H1 (cell line): ENCODE data around the gene SSRP1. TPM values are rescaled to one million over a fixed set of nuclear protein-coding genes. Genes with fewer than 3 reads are reported as not detected.

Experiments
- CTCF ChIA-PET: fragments of 300-600 bp; sonication (Branson Sonifier 250); formaldehyde crosslinking; loops from one replicate; lab custom pipeline; 2021; ENCODE audit not compliant: partially characterized antibody; lab: Charles Lee
- POLR2A ChIA-PET: fragments of 300-600 bp; sonication (Branson Sonifier 250); formaldehyde crosslinking; loops from one replicate; lab custom pipeline; 2021; ENCODE audit warnings: inconsistent platforms; ENCODE audit not compliant: partially characterized antibody; lab: Charles Lee
- DNase-seq, 2 experiments: peaks; one replicate each; pipeline versions ENCODE4 v3.0.0 to v3.0.0-alpha.2; 2010 to 2022; ENCODE audit warnings: low spot score in 2 of 2, low read depth in 1 of 2, mixed read lengths in 1 of 2
- FAIRE-seq: peaks from 2 replicates; lab custom pipeline; 2011; peaks lifted over from hg19 to GRCh38; lab: Jason Lieb, UNC
- H2AFZ ChIP-seq: 2 replicates; pipeline ENCODE4 v1.8.1; 2012; ENCODE audit warnings: low read length, inconsistent platforms
- H2AK5ac ChIP-seq: 2 replicates; pipeline ENCODE4 v1.6.1; 2013; ENCODE audit warnings: low read depth, low read length
- H2BK120ac ChIP-seq: replicated peaks from 2 replicates; pipeline ENCODE3; 2013; ENCODE audit warnings: low read depth, low read length, inconsistent platforms
- H2BK12ac ChIP-seq: 2 replicates; pipeline ENCODE4 v1.6.1; 2013; ENCODE audit warnings: low read depth, low read length
- H2BK15ac ChIP-seq: 2 replicates; pipeline ENCODE4 v1.6.1; 2013; ENCODE audit warnings: low read length
- H2BK20ac ChIP-seq: 2 replicates; pipeline ENCODE4 v1.6.1; 2013; ENCODE audit warnings: low read length
- H2BK5ac ChIP-seq: 2 replicates; pipeline ENCODE4 v1.6.1; 2013; ENCODE audit warnings: low read depth, low read length
- H3K14ac ChIP-seq: 2 replicates; pipeline ENCODE4 v1.6.1; 2013; ENCODE audit warnings: inconsistent platforms; ENCODE audit not compliant: insufficient read length
- H3K18ac ChIP-seq: 2 replicates; pipeline ENCODE4 v1.6.1; 2013; ENCODE audit warnings: low read length; ENCODE audit errors: extremely low read depth
- H3K23ac ChIP-seq: 2 replicates; pipeline ENCODE4 v1.6.1; 2013; ENCODE audit warnings: inconsistent platforms; ENCODE audit not compliant: insufficient read length
- H3K23me2 ChIP-seq: 2 replicates; pipeline ENCODE4 v1.6.1; 2013; ENCODE audit warnings: low read depth, low read length
- H3K27ac ChIP-seq: 2 replicates; pipeline ENCODE4 v1.6.1; 2011; ENCODE audit warnings: low read depth, low read length, inconsistent platforms
- H3K27me3 ChIP-seq, 4 experiments: replicated peaks in 1 of 4; 1 replicate in 1 of 4; 2 replicates in 3 of 4; pipeline versions ENCODE4 v1.6.1 to v1.8.1; 2011 to 2013; ENCODE audit warnings: low read length in 3 of 4, mild to moderate bottlenecking in 3 of 4, inconsistent platforms in 2 of 4, mixed read lengths in 2 of 4, moderate library complexity in 1 of 4; ENCODE audit not compliant: control insufficient read depth in 3 of 4, insufficient read depth in 3 of 4; ENCODE audit errors: extremely low read depth in 1 of 4
- H3K36me3 ChIP-seq, 4 experiments: 2 replicates each; pipeline versions ENCODE4 v1.6.1 to v1.8.1; 2011 to 2013; ENCODE audit warnings: mild to moderate bottlenecking in 4 of 4, low read length in 3 of 4, moderate library complexity in 2 of 4, control low read depth in 1 of 4, inconsistent platforms in 1 of 4; ENCODE audit not compliant: insufficient read depth in 4 of 4, control insufficient read depth in 2 of 4
- H3K4ac ChIP-seq: replicated peaks from 2 replicates; pipeline ENCODE3; 2013; ENCODE audit warnings: low read length, low read depth, mixed read lengths, inconsistent platforms; ENCODE audit not compliant: insufficient read length
- H3K4me1 ChIP-seq, 4 experiments: replicated peaks in 1 of 4; 1 replicate in 1 of 4; 2 replicates in 3 of 4; pipeline versions ENCODE4 v1.6.1 to v1.8.1; 2011 to 2013; ENCODE audit warnings: low read length in 3 of 4, inconsistent platforms in 2 of 4, mixed read lengths in 1 of 4; ENCODE audit not compliant: insufficient read depth in 4 of 4, control insufficient read depth in 3 of 4
- H3K4me2 ChIP-seq, 2 experiments: 2 replicates each; pipeline versions ENCODE4 v1.6.1 to v1.8.1; 2011 to 2013; ENCODE audit warnings: low read depth in 2 of 2, low read length in 2 of 2, control low read depth in 1 of 2, inconsistent platforms in 1 of 2, mild to moderate bottlenecking in 1 of 2; ENCODE audit not compliant: insufficient read depth in 1 of 2
- H3K4me3 ChIP-seq, 4 experiments: fragments of 200-600, 300-600 bp in 1 of 4; sonication (generic), shearing (Covaris generic), sonication (Bioruptor Twin) in 1 of 4; 2 replicates each; pipeline versions ENCODE4 v1.5.1 to v1.8.1; 2011 to 2016; ENCODE audit warnings: low read length in 4 of 4, low read depth in 3 of 4, control low read depth in 2 of 4, inconsistent platforms in 2 of 4, mild to moderate bottlenecking in 2 of 4, mixed read lengths in 1 of 4, moderate library complexity in 1 of 4; ENCODE audit not compliant: insufficient read depth in 2 of 4; ENCODE audit errors: extremely low read depth in 1 of 4
- H3K56ac ChIP-seq: replicated peaks from 2 replicates; pipeline ENCODE3; 2013; ENCODE audit warnings: low read depth, mild to moderate bottlenecking, mixed read lengths, low read length, inconsistent platforms; ENCODE audit not compliant: insufficient read length
- H3K79me1 ChIP-seq: 2 replicates; pipeline ENCODE4 v1.6.1; 2013; ENCODE audit warnings: low read depth, low read length, control low read depth
- H3K79me2 ChIP-seq, 2 experiments: 2 replicates each; pipeline versions ENCODE4 v1.6.1 to v1.8.1; 2012 to 2013; ENCODE audit warnings: low read length in 2 of 2, mild to moderate bottlenecking in 2 of 2, inconsistent platforms in 1 of 2; ENCODE audit not compliant: insufficient read depth in 2 of 2, control insufficient read depth in 1 of 2
- H3K9ac ChIP-seq, 4 experiments: replicated peaks in 1 of 4; 1 replicate in 1 of 4; 2 replicates in 3 of 4; pipeline versions ENCODE4 v1.6.1 to v1.8.1; 2011 to 2013; ENCODE audit warnings: low read depth in 3 of 4, low read length in 3 of 4, control low read depth in 2 of 4, mild to moderate bottlenecking in 2 of 4, moderate library complexity in 2 of 4, inconsistent platforms in 1 of 4; ENCODE audit errors: extremely low read depth in 1 of 4
- H3K9me3 ChIP-seq, 2 experiments: 2 replicates each; pipeline versions ENCODE4 v1.6.1 to v1.8.1; 2012 to 2013; ENCODE audit warnings: mild to moderate bottlenecking in 2 of 2, moderate library complexity in 2 of 2, control low read depth in 1 of 2, inconsistent platforms in 1 of 2, low read depth in 1 of 2, low read length in 1 of 2, mixed read lengths in 1 of 2; ENCODE audit not compliant: insufficient read depth in 2 of 2
- H4K20me1 ChIP-seq, 2 experiments: replicated peaks in 1 of 2; 2 replicates each; pipeline versions ENCODE3 to v1.8.1; 2011 to 2013; ENCODE audit warnings: inconsistent platforms in 2 of 2, low read length in 2 of 2, mild to moderate bottlenecking in 1 of 2; ENCODE audit not compliant: insufficient read depth in 2 of 2, control insufficient read depth in 1 of 2
- H4K5ac ChIP-seq: 2 replicates; pipeline ENCODE4 v1.6.1; 2013; ENCODE audit warnings: low read length, low read depth, mixed read lengths, inconsistent platforms; ENCODE audit not compliant: insufficient read length
- H4K8ac ChIP-seq: 2 replicates; pipeline ENCODE4 v1.8.0; 2013; ENCODE audit warnings: mild to moderate bottlenecking, moderate library complexity, low read length, inconsistent platforms; ENCODE audit not compliant: insufficient read depth; ENCODE audit errors: extremely low read depth
- H4K91ac ChIP-seq: replicated peaks from 2 replicates; pipeline ENCODE3; 2013; ENCODE audit warnings: low read length, mixed read lengths, inconsistent platforms; ENCODE audit not compliant: insufficient read length
- CEBPB ChIP-seq: IDR thresholded peaks from 2 replicates; pipeline ENCODE4 v1.6.1; 2012; ENCODE audit warnings: low read depth, low read length
- CHD2 ChIP-seq: IDR thresholded peaks from 2 replicates; pipeline ENCODE4 v1.6.1; 2012; ENCODE audit warnings: low read length, improper control_type of control experiment
- EGR1 ChIP-seq: IDR thresholded peaks from 2 replicates; pipeline ENCODE4 v1.6.1; 2011; ENCODE audit warnings: low read depth, low read length, borderline replicate concordance
- EP300 ChIP-seq, 2 experiments: IDR thresholded peaks; 1 replicate in 1 of 2; 2 replicates in 1 of 2; pipeline ENCODE4 v1.6.1; 2011 to 2012; ENCODE audit warnings: low read depth in 2 of 2, low read length in 2 of 2, mild to moderate bottlenecking in 2 of 2, borderline replicate concordance in 1 of 2, inconsistent platforms in 1 of 2, moderate library complexity in 1 of 2
- GTF2F1 ChIP-seq: IDR thresholded peaks from 2 replicates; pipeline ENCODE4 v1.6.1; 2012; ENCODE audit warnings: low read depth, low read length, improper control_type of control experiment, borderline replicate concordance
- HDAC6 ChIP-seq: IDR thresholded peaks from one replicate; pipeline ENCODE4 v1.7.1; 2012; ENCODE audit warnings: low read depth, mild to moderate bottlenecking, inconsistent platforms, low read length, moderate library complexity
- JUN ChIP-seq: IDR thresholded peaks from 2 replicates; pipeline ENCODE4 v1.6.1; 2011; ENCODE audit warnings: low read depth, mild to moderate bottlenecking, improper control_type of control experiment, low read length
- JUND ChIP-seq: IDR thresholded peaks from 2 replicates; pipeline ENCODE4 v1.6.1; 2011; ENCODE audit warnings: mild to moderate bottlenecking, improper control_type of control experiment, low read length
- RBBP5 ChIP-seq: IDR thresholded peaks from 2 replicates; pipeline ENCODE4 v1.7.1; 2012; ENCODE audit warnings: low read depth, mild to moderate bottlenecking, inconsistent platforms, low read length, moderate library complexity, borderline replicate concordance
- SIRT6 ChIP-seq: IDR thresholded peaks from one replicate; pipeline ENCODE4 v1.7.1; 2012; ENCODE audit warnings: low read length, inconsistent platforms
- WGBS, 2 experiments: shearing (Covaris generic) in 1 of 2; methylation state at CpG; one replicate each; pipeline versions ENCODE4 v1.1.6 to v1.1.7; 2013 to 2015; ENCODE audit warnings: low lambda C conversion rate in 2 of 2, mixed read lengths in 2 of 2, inconsistent platforms in 1 of 2, low coverage in 1 of 2, missing lambda C conversion rate in 1 of 2; ENCODE audit not compliant: insufficient replicate concordance in 2 of 2, insufficient coverage in 1 of 2, insufficient read length in 1 of 2; ENCODE audit errors: extremely low coverage in 1 of 2, missing lambda C conversion rate in 1 of 2; 5-methylcytosine and 5-hydroxymethylcytosine counted together
- polyA plus RNA-seq, 7 experiments: library from polyadenylated mRNA; depleted of rRNA in 3 of 7; stranded (reverse) in 5 of 7; unstranded in 2 of 7; fragments of >200 nt in 5 of 7; fragments of 200-250 nt in 2 of 7; gene quantifications; 1 replicate in 5 of 7; 2 replicates in 1 of 7; 4 replicates in 1 of 7; pipeline versions ENCODE4 v1.2.1 to v1.2.3, GENCODE V29; 2011 to 2013; ENCODE audit warnings: missing spikeins in 2 of 7, mixed read lengths in 2 of 7
- total RNA-seq: library from RNA; stranded (reverse); fragmentation: NEBNext Ultra II Directional; extraction: Animal tissue kit (Norgen Biotek cat#: 25700); gene quantifications from 2 replicates; pipeline ENCODE4 v1.2.1, GENCODE V29; 2021

Gene SSRP1
- total and polyA plus RNA-seq, 2 of the 8 experiments (the other 6 are each of a cell fraction or from before 2014, with no cell fraction given): 259 to 281 TPM

GRCh38 chr11:57313788-57314135 lies 21.9 kb downstream of the SSRP1 start:
- Histone ChIP-seq H2BK120ac (no peak overlapping the region), H4K91ac (no peak overlapping the region), H3K27ac (peak overlapping the region; percentile 28; the same call in 1 of the 2 replicates), H3K4me2 (no peak overlapping the region), H3K4me3 (no peak overlapping the region), H4K5ac (no peak overlapping the region), H3K4me1 (peaks cover 15 to 36% (median 26%) of the 10 kb centered on the region in 4 experiments), H4K20me1 (peaks cover 0 to 21% of the 10 kb centered on the region in 2 experiments), H3K36me3 (peaks cover 24 to 84% (median 58%) of the 10 kb centered on the region in 4 experiments), H3K27me3 (no peaks in the 10 kb centered on the region), H2AFZ (no peak overlapping the region), H3K4ac (no peak overlapping the region), H3K23me2 (peaks cover 4% of the 10 kb centered on the region; the same call in 1 of the 2 replicates), H3K56ac (no peak overlapping the region), H2AK5ac (no peak overlapping the region), H2BK20ac (no peak overlapping the region), H2BK12ac (no peak overlapping the region), H2BK15ac (no peak overlapping the region), H3K79me1 (peaks cover 14% of the 10 kb centered on the region), H2BK5ac (peak overlapping the region; percentile 75), H3K9me3 (no peaks in the 10 kb centered on the region), H3K9ac (no peak overlapping the region), H3K79me2 (peaks cover 0 to 23% of the 10 kb centered on the region in 2 experiments; a peak in 2 of 4 replicates), H4K8ac (no peak overlapping the region), H3K14ac (no peak overlapping the region), H3K23ac (no peak overlapping the region), H3K18ac (no peak overlapping the region)
- FAIRE-seq: no peak
- ChIA-PET POLR2A (interaction anchor here (1.1 to 45.7 kb wide), 5 partner anchors 6 to 145 kb away, joined by 4 to 1279 read pairs (median 6); partner anchors contain the start of genes P2RX3, SSRP1 and TNKS1BP1), CTCF (interaction anchor here (1.1 kb wide), 2 partner anchors 30 to 35 kb away, joined by 3 to 4 read pairs; no protein-coding TSS in a partner anchor)
- DNase-seq: no peak
- 57% methylated on average over 7 of the region's 8 CpGs; no CpG with 5 or more reads in 1 of the 2 experiments for WGBS, 2 experiments
- TF ChIP-seq GTF2F1 (no peak), HDAC6 (no peak), CEBPB (no peak), EGR1 (no peak), RBBP5 (no peak), SIRT6 (no peak), JUND (no peak), JUN (no peak), EP300 (IDR thresholded peaks at IDR 0.05; ENCODE audit: borderline replicate concordance in 1 of 2, low read depth in 2 of 2, low read length in 2 of 2) (no peak), CHD2 (no peak)
